NCI-H510A (cell line): Measurements from ENCODE around the gene CUX1.
"Not testable (repeated sequence)": the region's sequence is repeated elsewhere in the genome, so short reads cannot be mapped to it uniquely, and the experiment has no call there.

Experiments
- DNase-seq: peaks from one replicate; lab custom pipeline; 2025; lab: John Stamatoyannopoulos, UW

CUX1 gene

GRCh38 chr7:102099474-102099873 is 282.0 kb downstream of the CUX1 start:
- no peak for DNase-seq

GRCh38 chr7:102101111-102101551 is 283.7 kb downstream of the CUX1 start:
- DNase-seq, result no peak

- DNase-seq, result no peak
Observed at GRCh38 chr7:102101926-102102325, 284.5 kb downstream of the CUX1 start.

GRCh38 chr7:102103027-102103372 is 285.6 kb downstream of the CUX1 start:
- no peak for DNase-seq

- no peak for DNase-seq
Observed at GRCh38 chr7:102104245-102104644, 286.8 kb downstream of the CUX1 start.

GRCh38 chr7:102106625-102107024 is 289.2 kb downstream of the CUX1 start:
- DNase-seq, result no peak

- no peak for DNase-seq
Observed at GRCh38 chr7:102107474-102108104, 290.2 kb downstream of the CUX1 start.

GRCh38 chr7:102111061-102112041 is 293.9 kb downstream of the CUX1 start:
- DNase-seq, result no peak

GRCh38 chr7:102115181-102115580 is 297.8 kb downstream of the CUX1 start:
- DNase-seq, result no peak

GRCh38 chr7:102115931-102116330 is 298.5 kb downstream of the CUX1 start:
- no peak for DNase-seq

GRCh38 chr7:102117743-102118142 is 300.3 kb downstream of the CUX1 start:
- no peak for DNase-seq

GRCh38 chr7:102119213-102119651 is 301.8 kb downstream of the CUX1 start:
- no peak for DNase-seq

- DNase-seq, result no peak
Observed at GRCh38 chr7:102119925-102120324, 302.5 kb downstream of the CUX1 start.

GRCh38 chr7:102120666-102121195 is 303.3 kb downstream of the CUX1 start:
- DNase-seq, result no peak

- no peak for DNase-seq
Observed at GRCh38 chr7:102122026-102122425, 304.6 kb downstream of the CUX1 start.

GRCh38 chr7:102125127-102125596 is 307.7 kb downstream of the CUX1 start:
- DNase-seq, result peak; percentile 31

- DNase-seq, result no peak
Observed at GRCh38 chr7:102128303-102128702, 310.9 kb downstream of the CUX1 start.

GRCh38 chr7:102129636-102130370 is 312.4 kb downstream of the CUX1 start:
- no peak for DNase-seq

GRCh38 chr7:102132209-102132752 is 314.9 kb downstream of the CUX1 start:
- DNase-seq, result no peak

GRCh38 chr7:102138676-102139075 is 321.2 kb downstream of the CUX1 start:
- DNase-seq, result no peak

- no peak for DNase-seq
Observed at GRCh38 chr7:102140952-102141370, 323.5 kb downstream of the CUX1 start.

- DNase-seq, result not testable (repeated sequence)
Observed at GRCh38 chr7:102142433-102142832, 325.0 kb downstream of the CUX1 start.
